Calu3 (cell line): ENCODE results near the gene ARPIN. TPM values are rescaled to one million over a fixed set of nuclear protein-coding genes. Genes with fewer than 3 reads are reported as not detected.

Experiments
- BruUV-seq: library from RNA; stranded (reverse); fragments of 400-500 nt; replicated peaks from 2 replicates; lab custom pipeline; 2021; lab: Mats Ljungman, UMichigan
- CTCF ChIA-PET: fragments of 300-600 bp; sonication (Branson Sonifier 250); formaldehyde crosslinking; loops from one replicate; lab custom pipeline; 2022; ENCODE audit warnings: antibody characterized with exemption; lab: Charles Lee
- DNase-seq: peaks from one replicate; pipeline ENCODE4 v3.0.0; 2022
- H3K27ac Mint-ChIP-seq: one replicate; pipeline ENCODE4 v1.8.0; 2022; ENCODE audit warnings: mixed read lengths; ENCODE audit not compliant: unreplicated experiment
- H3K27me3 Mint-ChIP-seq: one replicate; pipeline ENCODE4 v1.8.0; 2022; ENCODE audit warnings: mixed read lengths; ENCODE audit not compliant: unreplicated experiment
- H3K36me3 Mint-ChIP-seq: one replicate; pipeline ENCODE4 v1.8.0; 2022; ENCODE audit warnings: mild to moderate bottlenecking, moderate library complexity, mixed read lengths; ENCODE audit not compliant: insufficient read depth, unreplicated experiment
- H3K4me1 Mint-ChIP-seq: one replicate; pipeline ENCODE4 v1.8.0; 2022; ENCODE audit warnings: mild to moderate bottlenecking, low read depth, mixed read lengths; ENCODE audit not compliant: unreplicated experiment
- H3K4me3 Mint-ChIP-seq: one replicate; pipeline ENCODE4 v1.8.0; 2022; ENCODE audit warnings: mild to moderate bottlenecking, low read depth, moderate library complexity, mixed read lengths; ENCODE audit not compliant: unreplicated experiment
- H3K9me3 Mint-ChIP-seq: one replicate; pipeline ENCODE4 v1.8.0; 2022; ENCODE audit warnings: low read depth, mixed read lengths; ENCODE audit not compliant: unreplicated experiment
- CTCF ChIP-seq: fragments of 200-600 bp; IDR thresholded peaks from one replicate; pipeline ENCODE4 v1.8.0; 2022; ENCODE audit warnings: antibody characterized with exemption; ENCODE audit not compliant: unreplicated experiment
- intact Hi-C: fragments of 100-400 bp; cut with micrococcal nuclease; formaldehyde crosslinking; loops from one replicate; pipeline ENCODE4 v1.10.0; 2022; ENCODE audit not compliant: unreplicated experiment
- total RNA-seq: library from RNA; stranded (reverse); gene quantifications from 2 replicates; pipeline ENCODE4 v1.2.3, GENCODE V29; 2022

Gene ARPIN
- total RNA-seq, 1 experiment from 2014 or later: 20.1 TPM

DNA sequence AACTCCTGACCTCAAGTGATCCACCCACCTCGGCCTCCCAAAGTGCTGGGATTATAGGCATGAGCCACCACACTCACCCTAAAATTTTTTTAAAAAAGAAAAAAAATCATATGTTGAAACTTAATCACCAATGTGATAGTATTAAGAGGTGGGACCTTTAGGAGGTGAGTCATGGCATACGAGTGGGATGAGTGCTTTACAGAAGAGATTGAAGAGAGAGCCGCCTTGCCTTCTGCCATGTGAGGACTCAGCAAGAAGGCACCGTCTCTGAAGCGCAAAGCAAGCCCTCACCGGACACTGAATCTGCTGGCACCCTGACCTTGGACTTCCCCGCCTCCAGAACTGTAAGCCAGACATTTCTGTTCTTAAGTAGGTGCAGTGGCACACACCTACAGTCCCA, 5.5 kb downstream of the ARPIN start:
- Mint-ChIP-seq H3K27me3 (no peaks in the 10 kb centered on the region), H3K4me1 (peaks cover 14% of the 10 kb centered on the region), H3K9me3 (no peaks in the 10 kb centered on the region), H3K27ac (no peak overlapping the region), H3K4me3 (no peak overlapping the region), H3K36me3 (peaks cover 3% of the 10 kb centered on the region)
- intact Hi-C loops: no loop called here
- no TSS peak for BruUV-seq
- no peak for TF ChIP-seq CTCF
- no peak for DNase-seq
- CTCF ChIA-PET: interaction anchor here (0.6 to 0.7 kb wide), 2 partner anchors 12 to 45 kb away, joined by 5 to 11 read pairs; no protein-coding TSS in a partner anchor

DNA sequence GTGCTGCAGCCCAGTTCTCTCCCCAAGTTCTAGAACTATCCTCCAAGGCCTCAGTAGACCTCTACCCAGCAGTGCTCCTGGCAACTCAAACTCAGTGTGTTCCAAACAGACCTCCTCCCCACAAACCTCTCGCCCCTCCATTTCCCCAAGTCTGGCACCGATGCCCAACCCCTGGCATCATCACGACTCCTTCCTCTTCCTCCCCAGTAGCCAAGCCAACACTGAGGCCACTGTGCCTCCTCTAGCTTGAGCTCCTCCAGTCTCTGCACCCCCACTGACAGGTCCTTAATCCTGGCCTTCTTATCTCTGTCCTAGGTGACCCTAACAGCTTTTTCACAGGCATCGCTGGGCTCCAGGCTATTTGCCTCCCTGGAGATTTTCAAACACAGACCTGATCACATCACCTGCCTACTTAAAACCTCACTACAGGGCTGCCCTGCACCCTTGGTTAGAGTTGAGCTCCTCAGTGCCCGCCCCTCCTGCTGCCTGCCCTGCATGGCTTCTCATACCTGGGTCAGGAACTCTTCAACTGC, 6.8 kb downstream of the ARPIN start:
- Mint-ChIP-seq H3K4me1 (peaks cover under 1% of the 10 kb centered on the region), H3K27ac (no peak overlapping the region), H3K27me3 (no peaks in the 10 kb centered on the region), H3K36me3 (no peaks in the 10 kb centered on the region), H3K4me3 (no peak overlapping the region), H3K9me3 (no peaks in the 10 kb centered on the region)
- intact Hi-C loops: no loop called here
- CTCF ChIA-PET: no interaction called here
- no peak for TF ChIP-seq CTCF
- DNase-seq: no peak
- no TSS peak for BruUV-seq

DNA sequence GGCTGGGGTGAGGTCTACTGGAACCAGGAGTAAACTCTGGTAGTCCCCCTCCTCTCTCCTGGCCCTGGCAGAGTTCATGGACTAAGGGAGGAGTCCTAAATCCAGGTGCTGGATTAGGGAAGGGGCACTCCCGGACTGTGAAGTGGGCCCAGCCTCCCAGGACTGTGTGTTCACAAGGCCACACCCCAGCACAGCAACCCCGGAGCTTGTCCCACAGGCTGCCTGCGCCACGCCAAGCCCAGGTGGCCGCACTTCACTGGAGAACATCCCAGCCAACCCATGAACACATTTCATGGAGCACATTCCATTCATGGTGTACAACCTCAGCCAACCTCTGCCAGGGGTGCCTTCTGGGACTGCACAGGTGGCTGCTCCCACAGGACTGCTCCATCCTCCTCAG, 8.2 kb downstream of the ARPIN start:
- no peak overlapping the region for H3K27ac Mint-ChIP-seq
- no TSS peak for BruUV-seq
- H3K4me3 Mint-ChIP-seq: no peak overlapping the region
- no peaks in the 10 kb centered on the region for H3K27me3 Mint-ChIP-seq
- intact Hi-C loops: no loop called here
- CTCF ChIA-PET: no interaction called here
- H3K36me3 Mint-ChIP-seq: no peaks in the 10 kb centered on the region
- no peak for TF ChIP-seq CTCF
- no peak for DNase-seq
- H3K4me1 Mint-ChIP-seq: no peaks in the 10 kb centered on the region
- H3K9me3 Mint-ChIP-seq: no peaks in the 10 kb centered on the region

DNA sequence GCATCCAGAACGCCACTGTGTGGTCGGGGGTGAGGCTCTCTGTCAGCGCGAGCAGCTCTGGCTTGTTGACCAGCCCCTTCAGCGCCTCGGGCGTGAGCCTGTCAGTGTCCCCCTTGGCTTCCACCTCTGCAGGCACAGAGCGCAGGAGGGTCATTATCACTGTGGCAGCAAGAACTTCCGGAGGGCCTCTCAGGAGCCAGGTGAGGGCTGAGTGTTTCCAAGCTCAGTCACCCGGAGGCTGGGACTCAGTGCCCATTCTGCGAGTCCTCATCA, 9.0 kb downstream of the ARPIN start:
- no peak overlapping the region for H3K27ac Mint-ChIP-seq
- H3K27me3 Mint-ChIP-seq: no peaks in the 10 kb centered on the region
- BruUV-seq: no TSS peak
- intact Hi-C loops: no loop called here
- no peaks in the 10 kb centered on the region for H3K4me1 Mint-ChIP-seq
- H3K4me3 Mint-ChIP-seq: no peak overlapping the region
- H3K9me3 Mint-ChIP-seq: no peaks in the 10 kb centered on the region
- CTCF ChIA-PET: no interaction called here
- H3K36me3 Mint-ChIP-seq: no peaks in the 10 kb centered on the region
- DNase-seq: no peak
- TF ChIP-seq CTCF: no peak
